Measurements from ENCODE around the gene PKD1L1.
"Not testable (repeated sequence)": the region's sequence is repeated elsewhere in the genome, so short reads cannot be mapped to it uniquely, and the experiment has no call there.

PKD1L1 gene

GRCh38 chr7:47967123-47967522 lies 18.9 kb upstream of the PKD1L1 start:
- DNase-seq (ENCODE audit: insufficient read length, low spot score) (no peak), FAIRE-seq (no peak)

- FAIRE-seq (no peak), DNase-seq (ENCODE audit: insufficient read length, low spot score) (no peak)
Measured at GRCh38 chr7:47965456-47965855, 17.2 kb upstream of the PKD1L1 start.

DNA sequence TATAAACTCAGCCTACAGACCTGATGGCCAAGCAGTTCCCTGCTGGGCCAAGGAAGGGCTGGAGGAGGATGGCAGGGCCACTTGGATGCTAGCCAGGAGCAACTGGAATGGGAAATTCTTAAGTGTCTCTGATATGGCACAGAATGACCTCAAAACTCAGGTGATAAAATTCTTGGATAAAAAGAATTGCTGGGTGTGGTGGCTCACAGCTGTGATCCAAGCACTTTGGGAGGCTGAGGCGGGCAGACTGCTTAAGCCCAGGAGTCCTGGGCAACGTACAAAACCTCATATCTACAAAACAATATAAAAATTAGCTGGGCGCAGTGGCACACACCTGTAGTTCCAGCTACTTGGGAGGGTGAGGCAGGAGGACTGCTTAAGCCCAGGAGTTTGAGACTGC lies 14.0 kb upstream of the PKD1L1 start:
- no peak for DNase-seq (ENCODE audit: insufficient read length, low spot score)
- FAIRE-seq: no peak

- FAIRE-seq: no peak
- DNase-seq (ENCODE audit: insufficient read length, low spot score): no peak
Measured at GRCh38 chr7:47957156-47957555, 8.9 kb upstream of the PKD1L1 start.

- DNase-seq (ENCODE audit: insufficient read length, low spot score) (no peak), FAIRE-seq (no peak)
Measured at GRCh38 chr7:47956220-47956619, 8.0 kb upstream of the PKD1L1 start.

DNA sequence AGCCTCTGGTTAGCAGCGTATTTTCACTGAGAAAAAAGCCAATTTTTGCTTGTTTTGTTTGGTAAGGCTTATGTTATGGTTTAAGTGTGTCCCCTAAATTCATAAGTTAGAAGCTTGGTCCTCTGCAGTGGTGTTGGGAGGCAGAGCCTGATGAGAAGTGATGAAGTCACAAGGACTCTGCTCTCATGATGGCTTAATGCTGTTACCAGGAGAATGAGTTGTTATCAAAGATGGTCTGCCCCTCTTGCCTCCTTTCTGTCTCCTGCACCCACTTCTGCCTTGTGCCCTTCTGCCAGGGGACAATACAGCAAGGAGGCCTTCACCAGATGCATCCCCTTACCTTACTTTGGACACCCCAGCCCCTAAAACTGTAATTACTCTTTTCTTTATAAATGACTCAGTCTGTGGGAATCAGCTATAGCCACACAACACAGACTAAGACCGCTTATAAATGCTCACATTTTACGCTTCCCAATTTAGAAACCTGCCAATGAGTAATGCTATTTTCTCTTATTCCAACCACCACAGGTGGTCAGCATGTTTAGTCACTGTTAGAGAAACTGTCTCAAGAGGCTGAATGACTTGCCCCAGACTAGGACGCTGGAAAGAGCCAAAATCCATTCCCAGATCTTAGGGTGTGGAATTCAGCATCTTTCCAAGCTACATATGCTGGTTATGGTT lies 6.1 kb upstream of the PKD1L1 start:
- FAIRE-seq (no peak), DNase-seq (ENCODE audit: insufficient read length, low spot score) (no peak)

- FAIRE-seq (no peak), DNase-seq (ENCODE audit: insufficient read length, low spot score) (no peak)
Measured at GRCh38 chr7:47953822-47954221, 5.6 kb upstream of the PKD1L1 start.

GRCh38 chr7:47952224-47952623 lies 4.0 kb upstream of the PKD1L1 start:
- DNase-seq (ENCODE audit: insufficient read length, low spot score) (no peak), FAIRE-seq (no peak)

GRCh38 chr7:47951374-47951773 lies 3.1 kb upstream of the PKD1L1 start:
- FAIRE-seq (no peak), DNase-seq (ENCODE audit: insufficient read length, low spot score) (no peak)

DNA sequence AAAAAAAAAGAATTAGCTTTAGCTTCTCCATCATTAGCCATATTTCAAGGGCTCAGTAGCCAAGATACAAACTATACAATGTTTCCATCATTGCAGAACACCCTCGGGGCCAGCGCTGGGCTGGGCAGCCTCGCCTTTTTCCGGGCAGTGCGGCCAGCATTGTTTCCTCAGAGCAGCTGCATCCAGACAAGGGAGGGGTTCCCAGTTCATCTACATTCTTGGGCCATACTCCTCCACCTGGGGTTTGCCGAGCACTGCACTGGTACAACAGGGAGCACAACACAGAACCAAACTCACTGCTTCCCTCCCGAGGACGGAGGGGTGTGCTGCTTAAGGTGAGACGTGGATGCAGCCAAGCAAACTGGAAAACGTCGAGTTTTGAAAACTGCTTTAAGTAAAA lies 2.4 kb upstream of the PKD1L1 start:
- FAIRE-seq (no peak), DNase-seq (ENCODE audit: insufficient read length, low spot score) (no peak)

DNA sequence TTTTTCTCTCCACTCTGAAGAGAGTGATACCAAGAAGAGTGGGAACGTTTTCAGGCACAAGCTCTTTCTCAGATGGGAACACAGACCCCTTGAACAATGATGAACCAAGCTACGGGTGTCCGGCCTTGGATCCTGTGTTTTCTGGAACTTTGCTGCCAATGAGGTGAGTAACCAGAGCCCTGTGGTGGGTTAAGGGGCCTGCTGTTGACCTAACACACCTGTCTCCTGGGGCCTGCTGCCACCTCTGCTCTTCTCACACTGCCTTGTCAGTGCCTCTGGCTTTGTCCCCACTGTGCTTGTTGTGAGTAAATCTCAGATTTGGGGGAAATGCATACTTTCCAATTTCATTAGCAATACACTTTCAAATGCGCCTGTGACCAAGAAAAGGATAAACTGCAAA lies 1.4 kb upstream of the PKD1L1 start:
- no peak for DNase-seq (ENCODE audit: insufficient read length, low spot score)
- no peak for FAIRE-seq

DNA sequence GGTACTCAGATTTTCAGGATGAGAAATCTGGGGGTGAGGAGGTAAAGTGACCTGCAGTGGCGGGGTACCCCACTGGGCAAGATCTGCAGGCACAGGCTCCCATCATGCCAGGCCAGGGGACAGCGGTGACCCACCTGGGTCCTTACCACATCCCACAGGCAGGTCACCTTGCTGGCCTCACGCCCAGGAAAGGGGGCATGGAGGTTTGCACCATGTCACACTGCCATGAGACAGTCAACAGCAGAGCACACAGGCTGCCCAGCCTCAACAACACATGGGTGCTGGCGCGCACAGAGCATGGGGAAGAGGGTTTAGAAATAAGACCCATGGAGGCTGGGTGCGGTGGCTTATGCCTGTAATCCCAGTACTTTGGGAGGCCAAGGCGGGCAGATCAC lies 914 bp downstream of the PKD1L1 start:
- no peak for FAIRE-seq
- DNase-seq (ENCODE audit: insufficient read length, low spot score): no peak

DNA sequence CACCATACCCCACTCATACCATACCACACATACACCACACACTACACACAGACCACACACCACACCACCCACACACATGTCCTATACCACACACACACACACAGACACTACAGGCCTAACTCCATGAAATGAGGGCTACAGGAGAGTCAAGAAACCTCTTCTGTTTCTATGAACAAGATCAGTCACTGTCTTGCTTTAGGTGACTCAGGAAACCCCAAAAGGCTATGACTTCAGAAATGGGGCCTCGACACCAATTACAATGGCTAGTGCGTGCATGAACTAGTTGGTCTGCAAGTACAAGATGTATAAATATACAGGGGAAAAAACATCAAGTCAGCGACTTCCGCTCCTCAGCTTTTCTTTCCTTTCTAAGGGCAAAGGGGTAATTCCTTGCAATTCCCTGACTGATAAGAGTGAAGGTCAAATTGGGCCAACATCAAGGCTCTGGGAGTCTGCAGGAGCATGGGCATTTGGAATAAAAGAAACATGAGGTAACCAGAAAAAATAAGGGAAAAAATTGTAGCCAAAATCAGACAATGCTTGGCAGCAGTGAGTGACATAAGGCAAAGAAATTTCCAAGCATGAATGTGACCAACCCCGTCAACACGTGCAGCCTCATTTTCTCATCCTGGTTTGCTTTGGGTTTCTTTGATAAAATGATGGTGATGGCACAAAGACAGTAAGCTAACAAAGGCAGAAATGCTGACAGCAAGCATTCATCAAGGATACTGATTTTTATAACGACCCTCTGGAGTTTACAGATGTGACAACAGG lies 1.5 kb downstream of the PKD1L1 start:
- no peak for FAIRE-seq
- no peak for DNase-seq (ENCODE audit: insufficient read length, low spot score)

- FAIRE-seq: no peak
- peak; percentile 57 for DNase-seq (ENCODE audit: insufficient read length, low spot score)
Measured at GRCh38 chr7:47945261-47946015, 2.8 kb downstream of the PKD1L1 start.

DNA sequence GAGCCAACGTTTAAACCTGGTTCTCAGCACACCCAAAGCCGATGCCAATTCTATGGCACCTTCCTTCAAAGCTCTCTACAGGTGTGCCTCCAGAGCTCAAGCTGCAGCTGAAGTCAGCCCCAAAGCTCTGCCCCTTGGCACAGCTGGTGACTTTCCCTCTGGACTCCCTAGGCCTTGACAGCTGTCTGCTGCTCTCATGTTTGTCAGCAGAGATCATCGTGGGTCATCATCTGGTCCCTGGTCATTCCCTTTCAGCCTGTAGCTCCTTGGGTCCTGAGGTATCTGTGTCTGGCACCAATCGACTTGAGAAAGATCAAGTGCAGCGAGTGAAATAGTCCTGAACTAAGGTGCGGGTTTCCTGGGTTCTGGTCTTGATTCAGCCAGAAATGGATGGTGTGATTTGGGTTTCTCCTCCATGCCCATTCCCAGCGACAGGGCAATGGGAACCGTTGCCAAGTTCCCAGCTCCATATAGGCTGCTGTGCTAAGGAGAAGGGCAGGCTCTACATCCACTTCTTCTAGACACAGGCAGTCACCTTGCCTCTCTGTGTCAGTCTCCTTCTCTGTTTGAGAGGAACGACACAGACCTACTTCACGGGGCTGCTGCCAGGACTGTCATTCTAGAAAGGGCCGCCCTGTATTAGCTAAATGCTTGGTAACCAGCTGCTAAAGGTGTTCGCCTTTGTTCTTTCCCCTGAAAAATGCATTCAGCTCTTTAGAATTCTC lies 3.6 kb downstream of the PKD1L1 start:
- FAIRE-seq (no peak), DNase-seq (ENCODE audit: insufficient read length, low spot score) (no peak)

GRCh38 chr7:47943676-47944474 lies 4.4 kb downstream of the PKD1L1 start:
- DNase-seq (ENCODE audit: insufficient read length, low spot score): no peak
- no peak for FAIRE-seq

DNA sequence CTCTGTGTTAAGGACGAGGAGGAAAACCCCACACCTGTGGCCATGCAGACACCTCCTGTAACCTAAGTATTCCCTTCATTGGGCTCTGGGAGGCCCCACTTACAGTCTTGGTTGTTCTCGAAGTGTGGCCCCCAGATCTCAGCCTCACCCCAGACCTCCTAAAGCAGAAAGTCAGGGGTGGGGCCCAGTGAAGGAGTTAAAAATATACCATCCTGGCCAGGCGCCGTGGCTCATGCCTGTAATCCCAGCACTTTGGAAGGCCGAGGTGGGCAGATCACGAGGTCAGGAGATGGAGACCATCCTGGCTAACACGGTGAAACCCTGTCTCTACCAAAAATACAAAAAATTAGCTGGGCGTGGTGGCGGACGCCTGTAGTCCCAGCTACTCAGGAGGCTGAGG lies 5.6 kb downstream of the PKD1L1 start:
- FAIRE-seq; DNase-seq (ENCODE audit: insufficient read length, low spot score): not testable (repeated sequence)

GRCh38 chr7:47942132-47942531 lies 6.1 kb downstream of the PKD1L1 start:
- DNase-seq (ENCODE audit: insufficient read length, low spot score) (no peak), FAIRE-seq (no peak)

DNA sequence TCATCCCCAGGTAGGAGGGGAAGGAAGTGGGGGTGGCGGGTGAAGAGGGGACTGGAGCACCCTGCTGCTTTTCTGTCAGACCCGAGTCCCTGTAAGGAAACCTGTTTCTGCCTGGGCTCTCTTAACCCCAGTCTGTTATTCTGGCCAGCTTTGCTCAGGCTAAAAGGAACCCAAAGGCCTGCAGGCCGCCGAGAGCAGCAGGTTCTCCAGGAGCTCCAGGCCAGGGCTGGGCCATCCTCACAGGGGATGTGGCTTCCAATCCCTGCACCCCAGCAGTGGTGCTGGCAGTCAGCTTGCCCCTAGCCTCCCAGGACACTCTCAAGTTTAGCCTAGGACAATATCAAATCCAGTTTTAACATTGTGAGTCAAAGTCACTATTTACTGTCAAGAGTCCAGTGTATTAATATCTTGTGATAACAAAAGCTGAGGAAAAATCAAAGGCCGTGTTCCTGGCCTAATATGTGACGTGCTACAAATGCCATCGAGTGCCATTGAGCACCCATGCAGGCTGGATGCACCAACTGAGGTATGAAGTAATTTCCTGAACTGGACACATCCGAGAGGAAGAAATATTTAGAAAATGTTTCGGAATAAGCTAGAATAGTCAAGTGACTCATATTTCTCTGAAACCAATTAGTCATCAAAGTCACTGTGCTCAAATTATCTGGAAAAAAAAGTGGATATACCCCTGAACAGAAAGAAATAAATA lies 7.0 kb downstream of the PKD1L1 start:
- no peak for FAIRE-seq

More for the DNA sequence above, 7.0 kb downstream of the PKD1L1 start:
- DNase-seq (ENCODE audit: insufficient read length, low spot score): peak; percentile 68

All from HTR-8/SVneo (cell line).